Upper lobe of right lung (tissue), 1 donor: ENCODE measurements around the gene SPATA13. TPM values are rescaled to one million over a fixed set of nuclear protein-coding genes. Genes with fewer than 3 reads are reported as not detected.

ENCODE experiments used
- ATAC-seq: fragments of 200-7000 bp; cut with Tn5 transposase; one replicate; pipeline ENCODE4 v1.9.1; 2020; ENCODE audit warnings: mild to moderate bottlenecking, moderate library complexity
- DNase-seq: peaks from one replicate; pipeline ENCODE4 v3.0.0-alpha.2; 2020
- H3K27ac ChIP-seq: fragments of 200-600 bp; one replicate; pipeline ENCODE4 v1.8.0; 2022
- H3K27me3 ChIP-seq: fragments of 200-600 bp; one replicate; pipeline ENCODE4 v1.8.0; 2022; ENCODE audit warnings: mild to moderate bottlenecking
- H3K36me3 ChIP-seq: fragments of 200-600 bp; one replicate; pipeline ENCODE4 v1.8.0; 2022
- H3K4me1 ChIP-seq: fragments of 200-600 bp; one replicate; pipeline ENCODE4 v1.8.0; 2022
- H3K4me3 ChIP-seq: fragments of 200-600 bp; one replicate; pipeline ENCODE4 v1.8.0; 2022; ENCODE audit warnings: mild to moderate bottlenecking
- H3K9me3 ChIP-seq: fragments of 200-600 bp; one replicate; pipeline ENCODE4 v1.8.0; 2022
- CTCF ChIP-seq: fragments of 200-600 bp; IDR thresholded peaks from one replicate; pipeline ENCODE4 v1.8.0; 2022; ENCODE audit warnings: antibody characterized with exemption
- intact Hi-C: fragments of 100-400 bp; cut with DNase I; formaldehyde crosslinking; loops from one replicate; pipeline ENCODE4 v1.11.0; 2022
- total RNA-seq: library from RNA; stranded (reverse); fragmentation: NEBNext Ultra II Directional; extraction: Animal tissue kit (Norgen Biotek cat#: 25700); gene quantifications from one replicate; pipeline ENCODE4 v1.2.1, GENCODE V29; 2021
- donor health status: DM: no; HTN: yes; CAD: no; lungs with severe emphysema.

SPATA13 gene
- total RNA-seq, 1 donor from 2014 or later = 34.4 TPM

GRCh38 chr13:24281188-24282008 is 120.9 kb downstream of the SPATA13 start:
- TF ChIP-seq CTCF = no peak
- ATAC-seq = peak; percentile 37
- Histone ChIP-seq H3K9me3 (no peaks in the 10 kb centered on the region), H3K4me1 (peaks cover 17% of the 10 kb centered on the region), H3K4me3 (no peak overlapping the region), H3K27me3 (no peaks in the 10 kb centered on the region), H3K27ac (peak overlapping the region; percentile 51), H3K36me3 (peaks cover 39% of the 10 kb centered on the region)
- DNase-seq = no peak
- intact Hi-C loops = no loop called here

DNA sequence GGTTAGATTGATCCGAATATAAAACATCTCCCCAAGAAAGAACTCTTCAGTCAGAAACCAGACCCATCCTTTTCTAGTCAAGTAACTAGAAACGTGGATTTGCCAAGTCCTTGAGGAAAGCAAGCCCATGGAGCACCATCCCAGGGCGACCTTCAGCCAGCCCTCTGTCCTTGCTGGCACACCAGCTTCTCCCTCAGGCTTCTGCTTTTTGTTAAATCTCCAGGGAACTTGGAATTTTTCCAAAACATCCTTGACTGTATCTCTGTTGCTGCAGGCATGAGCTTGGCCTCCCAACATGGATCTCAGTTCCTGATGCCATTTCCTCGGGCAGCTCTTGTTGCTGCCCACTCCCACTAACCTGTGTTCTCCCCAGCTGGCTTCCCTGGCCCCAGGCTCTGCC is 121.7 kb downstream of the SPATA13 start:
- no peak overlapping the region for H3K4me3 ChIP-seq
- ATAC-seq (no peak), DNase-seq (no peak)
- no peaks in the 10 kb centered on the region for H3K27me3 ChIP-seq
- intact Hi-C loops = no loop called here
- H3K36me3 ChIP-seq = peaks cover 47% of the 10 kb centered on the region
- no peaks in the 10 kb centered on the region for H3K9me3 ChIP-seq
- H3K27ac ChIP-seq = no peak overlapping the region
- H3K4me1 ChIP-seq = peaks cover 11% of the 10 kb centered on the region
- no peak for TF ChIP-seq CTCF

DNA sequence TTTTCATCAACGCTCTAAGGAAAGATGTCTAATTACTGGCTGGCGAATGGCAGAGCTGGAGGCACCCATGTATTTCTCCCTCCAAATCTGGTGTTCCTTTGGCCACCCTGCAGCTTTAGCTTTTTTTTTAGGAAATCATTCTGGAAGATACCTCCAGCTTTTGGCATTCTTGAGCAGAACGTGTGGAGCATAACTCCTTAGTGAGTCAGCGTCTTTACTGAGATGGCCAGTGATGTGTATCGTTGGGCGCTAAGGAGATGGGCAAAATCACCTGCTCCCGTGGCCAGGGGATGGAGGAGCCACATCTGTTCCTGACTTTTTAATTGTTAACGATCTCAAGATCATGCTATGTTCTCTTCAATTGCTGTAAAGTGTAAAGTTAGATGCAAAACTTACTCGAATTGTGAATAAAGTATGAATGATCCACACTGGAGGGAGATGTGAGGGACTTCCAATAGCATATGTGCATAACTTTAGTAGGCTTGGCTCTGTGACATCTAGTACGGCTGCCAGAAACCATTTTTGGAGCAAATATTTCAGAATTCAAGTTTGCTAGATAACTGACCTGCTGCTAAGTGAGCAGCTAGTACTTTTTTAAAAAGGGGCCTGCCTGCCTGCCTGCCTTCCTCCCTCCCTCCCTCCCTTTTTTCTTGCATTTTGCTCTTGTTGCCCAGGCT is 124.5 kb downstream of the SPATA13 start:
- peaks cover 7% of the 10 kb centered on the region for H3K4me1 ChIP-seq
- DNase-seq (no peak), ATAC-seq (no peak)
- no peaks in the 10 kb centered on the region for H3K9me3 ChIP-seq
- H3K36me3 ChIP-seq = peaks cover 75% of the 10 kb centered on the region
- TF ChIP-seq CTCF = no peak
- no peak overlapping the region for H3K27ac ChIP-seq
- H3K27me3 ChIP-seq = no peaks in the 10 kb centered on the region
- H3K4me3 ChIP-seq = no peak overlapping the region
- intact Hi-C loops = no loop called here

DNA sequence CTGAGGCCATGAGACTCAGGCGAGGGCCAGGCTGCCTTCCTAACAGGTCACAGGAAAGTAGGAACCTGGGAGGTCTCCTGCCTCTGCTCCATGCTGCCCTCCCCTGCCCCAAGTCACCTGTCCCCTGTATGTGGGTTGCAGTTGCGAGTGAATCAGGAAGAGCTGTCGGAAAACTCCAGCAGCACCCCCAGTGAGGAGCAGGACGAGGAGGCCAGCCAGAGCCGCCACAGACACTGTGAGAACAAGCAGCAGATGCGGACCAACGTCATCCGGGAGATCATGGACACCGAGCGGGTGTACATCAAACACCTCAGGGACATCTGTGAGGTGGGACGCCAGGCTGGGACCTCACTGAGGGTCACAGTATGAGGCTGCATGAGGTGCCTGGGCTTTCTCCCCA is 126.1 kb downstream of the SPATA13 start:
- H3K4me1 ChIP-seq = peaks cover 6% of the 10 kb centered on the region
- no peak for DNase-seq
- no peaks in the 10 kb centered on the region for H3K27me3 ChIP-seq
- intact Hi-C loops = no loop called here
- no peak for ATAC-seq
- H3K4me3 ChIP-seq = no peak overlapping the region
- H3K27ac ChIP-seq = no peak overlapping the region
- TF ChIP-seq CTCF = no peak
- no peaks in the 10 kb centered on the region for H3K9me3 ChIP-seq
- H3K36me3 ChIP-seq = peaks cover 90% of the 10 kb centered on the region

DNA sequence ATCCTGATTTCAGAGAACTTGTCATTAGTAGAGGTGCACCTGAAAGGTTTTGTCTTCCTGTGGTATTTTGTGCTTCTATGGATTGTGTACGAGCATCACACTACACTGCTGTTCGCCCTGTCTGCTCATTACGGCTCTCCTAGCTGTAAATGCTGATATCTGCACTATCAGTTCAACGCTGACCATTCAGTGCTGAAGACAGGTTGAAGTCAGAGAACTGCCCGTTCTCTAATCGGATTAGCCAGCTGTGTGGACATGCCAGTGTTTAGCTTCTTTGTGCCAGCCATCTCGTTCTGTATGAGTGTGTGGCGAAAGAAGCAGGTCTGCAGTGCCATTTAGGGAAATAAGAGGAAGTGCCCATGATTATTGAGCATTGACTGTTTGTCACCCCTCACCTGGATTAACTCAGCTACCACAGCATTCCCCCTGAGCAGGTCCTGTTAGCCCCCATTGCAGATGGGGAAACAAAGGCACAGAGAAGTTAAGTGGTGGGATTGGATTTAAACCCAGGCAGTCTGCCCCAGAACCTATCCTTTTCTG is 127.3 kb downstream of the SPATA13 start:
- no peak overlapping the region for H3K4me3 ChIP-seq
- H3K36me3 ChIP-seq = peaks cover 98% of the 10 kb centered on the region
- no peak for TF ChIP-seq CTCF
- DNase-seq = no peak
- no peaks in the 10 kb centered on the region for H3K9me3 ChIP-seq
- ATAC-seq = peak; percentile 64
- H3K4me1 ChIP-seq = peaks cover under 1% of the 10 kb centered on the region
- no peaks in the 10 kb centered on the region for H3K27me3 ChIP-seq
- H3K27ac ChIP-seq = no peak overlapping the region
- intact Hi-C loops = no loop called here
